A673 (cell line): ENCODE results near the gene HTRA2. TPM values are rescaled to one million over a fixed set of nuclear protein-coding genes. Genes with fewer than 3 reads are reported as not detected.

Experiments used
- BruUV-seq: library from RNA; stranded (reverse); fragments of 400-500 nt; replicated peaks from 2 replicates; lab custom pipeline; 2021; lab: Mats Ljungman, UMichigan
- CTCF ChIA-PET: fragments of 300-600 bp; sonication (Branson Sonifier 250); formaldehyde crosslinking; loops from one replicate; lab custom pipeline; 2022; ENCODE audit warnings: antibody characterized with exemption; lab: Charles Lee
- POLR2A ChIA-PET: fragments of 300-600 bp; sonication (Branson Sonifier 250); formaldehyde crosslinking; loops from one replicate; lab custom pipeline; 2022; ENCODE audit warnings: antibody characterized with exemption; ENCODE audit not compliant: low non-redundant PET; lab: Charles Lee
- DNase-seq: peaks from one replicate; pipeline ENCODE4 v3.0.0-alpha.2; 2015; ENCODE audit warnings: low spot score
- H3K27ac ChIP-seq: fragments of 200-600 bp; sonication (generic); 2 replicates; pipeline ENCODE4 v1.5.1; 2016; ENCODE audit warnings: mixed run types, low read depth, mild to moderate bottlenecking, mixed read lengths, antibody characterized with exemption, low read length; ENCODE audit not compliant: poor library complexity, severe bottlenecking
- H3K27me3 ChIP-seq: fragments of 200-600 bp; sonication (generic); replicated peaks from 2 replicates; pipeline ENCODE4 v1.6.1; 2017; ENCODE audit warnings: mixed run types, low read depth, mild to moderate bottlenecking, mixed read lengths, antibody characterized with exemption, low read length; ENCODE audit not compliant: insufficient read depth, poor library complexity
- H3K36me3 ChIP-seq: fragments of 200-600 bp; sonication (generic); 2 replicates; pipeline ENCODE4 v1.6.1; 2016; ENCODE audit warnings: mixed run types, mild to moderate bottlenecking, mixed read lengths, antibody characterized with exemption, low read length; ENCODE audit not compliant: insufficient read depth, poor library complexity, severe bottlenecking
- H3K4me1 ChIP-seq: fragments of 200-600 bp; sonication (generic); 2 replicates; pipeline ENCODE4 v1.6.1; 2017; ENCODE audit warnings: mixed run types, mild to moderate bottlenecking, mixed read lengths, antibody characterized with exemption, low read length; ENCODE audit not compliant: insufficient read depth, poor library complexity, severe bottlenecking
- H3K4me3 ChIP-seq: fragments of 200-600 bp; sonication (generic); 2 replicates; pipeline ENCODE4 v1.5.1; 2016; ENCODE audit warnings: low read depth, mixed run types, mild to moderate bottlenecking, mixed read lengths, low read length; ENCODE audit not compliant: poor library complexity, severe bottlenecking
- H3K9me3 ChIP-seq: fragments of 200-600 bp; sonication (generic); 2 replicates; pipeline ENCODE4 v1.6.1; 2016; ENCODE audit warnings: mixed run types, low read depth, mild to moderate bottlenecking, mixed read lengths, antibody characterized with exemption, low read length; ENCODE audit not compliant: poor library complexity, severe bottlenecking
- EZH2 ChIP-seq: fragments of 200-600 bp; sonication (generic); IDR thresholded peaks from 2 replicates; pipeline ENCODE4 v1.6.1; 2017; ENCODE audit warnings: borderline replicate concordance, low read depth, mild to moderate bottlenecking, mixed read lengths, antibody characterized with exemption, low read length; ENCODE audit not compliant: poor library complexity, severe bottlenecking
- intact Hi-C: fragments of 100-400 bp; cut with micrococcal nuclease; formaldehyde crosslinking; loops from one replicate; pipeline ENCODE4 v1.10.0; 2022; ENCODE audit not compliant: unreplicated experiment
- total RNA-seq: library from RNA; stranded (reverse); gene quantifications from 2 replicates; pipeline ENCODE4 v1.2.3, GENCODE V29; 2021
- TF ChIP-seq, protein P1 (sequence below): fragments of 300-800, 200-600 bp; sonication (generic); conservative IDR thresholded peaks from 2 replicates; pipeline ENCODE4 v1.5.1; 2017; ENCODE audit warnings: low read depth, mild to moderate bottlenecking, antibody characterized with exemption, low read length, moderate library complexity, mixed read lengths

The HTRA2 gene
- total RNA-seq, 1 experiment from 2014 or later: 35.1 TPM

DNA sequence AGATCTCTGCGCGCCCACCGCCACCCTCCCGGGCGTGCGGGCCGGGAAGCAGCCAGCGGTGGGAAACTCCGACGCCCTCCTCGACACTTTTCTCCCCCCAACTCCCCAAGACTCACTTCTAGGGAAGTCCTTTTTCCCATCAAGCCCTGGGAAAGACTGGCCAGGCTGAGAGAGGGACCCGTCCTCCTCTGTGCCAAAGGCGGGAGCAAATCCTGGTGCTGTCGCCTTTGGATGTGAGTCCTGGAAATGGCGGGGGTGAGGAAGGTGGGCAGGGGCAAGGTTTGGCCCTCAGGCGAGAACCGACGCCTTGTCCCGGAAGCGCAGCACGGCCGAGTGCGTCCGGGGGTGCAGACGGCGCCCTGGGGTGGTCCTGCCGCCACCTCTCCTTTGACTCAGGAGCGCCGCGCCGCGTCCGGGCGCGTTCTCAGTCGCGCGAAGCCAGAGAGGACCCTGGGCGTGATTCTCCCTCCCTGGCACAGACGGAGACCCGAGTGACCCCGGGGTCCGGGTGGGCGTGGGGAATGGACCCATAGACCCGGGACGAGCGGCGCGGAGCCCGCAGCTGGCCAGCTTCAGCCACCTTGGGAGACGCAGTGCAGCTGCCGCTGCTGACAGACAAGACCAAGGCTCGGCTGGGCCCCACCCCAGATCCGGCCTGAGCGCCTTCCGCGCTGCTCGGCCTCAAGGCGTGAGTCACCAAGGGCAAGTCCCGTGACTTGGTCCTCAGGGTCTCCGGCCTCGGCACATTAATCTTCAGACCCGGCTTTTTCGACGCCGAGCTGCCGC is 26.8 kb upstream of the HTRA2 start:
- TF ChIP-seq, protein P1, sequence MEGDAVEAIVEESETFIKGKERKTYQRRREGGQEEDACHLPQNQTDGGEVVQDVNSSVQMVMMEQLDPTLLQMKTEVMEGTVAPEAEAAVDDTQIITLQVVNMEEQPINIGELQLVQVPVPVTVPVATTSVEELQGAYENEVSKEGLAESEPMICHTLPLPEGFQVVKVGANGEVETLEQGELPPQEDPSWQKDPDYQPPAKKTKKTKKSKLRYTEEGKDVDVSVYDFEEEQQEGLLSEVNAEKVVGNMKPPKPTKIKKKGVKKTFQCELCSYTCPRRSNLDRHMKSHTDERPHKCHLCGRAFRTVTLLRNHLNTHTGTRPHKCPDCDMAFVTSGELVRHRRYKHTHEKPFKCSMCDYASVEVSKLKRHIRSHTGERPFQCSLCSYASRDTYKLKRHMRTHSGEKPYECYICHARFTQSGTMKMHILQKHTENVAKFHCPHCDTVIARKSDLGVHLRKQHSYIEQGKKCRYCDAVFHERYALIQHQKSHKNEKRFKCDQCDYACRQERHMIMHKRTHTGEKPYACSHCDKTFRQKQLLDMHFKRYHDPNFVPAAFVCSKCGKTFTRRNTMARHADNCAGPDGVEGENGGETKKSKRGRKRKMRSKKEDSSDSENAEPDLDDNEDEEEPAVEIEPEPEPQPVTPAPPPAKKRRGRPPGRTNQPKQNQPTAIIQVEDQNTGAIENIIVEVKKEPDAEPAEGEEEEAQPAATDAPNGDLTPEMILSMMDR: no peak
- POLR2A ChIA-PET: no interaction called here
- intact Hi-C loops: no loop called here

DNA sequence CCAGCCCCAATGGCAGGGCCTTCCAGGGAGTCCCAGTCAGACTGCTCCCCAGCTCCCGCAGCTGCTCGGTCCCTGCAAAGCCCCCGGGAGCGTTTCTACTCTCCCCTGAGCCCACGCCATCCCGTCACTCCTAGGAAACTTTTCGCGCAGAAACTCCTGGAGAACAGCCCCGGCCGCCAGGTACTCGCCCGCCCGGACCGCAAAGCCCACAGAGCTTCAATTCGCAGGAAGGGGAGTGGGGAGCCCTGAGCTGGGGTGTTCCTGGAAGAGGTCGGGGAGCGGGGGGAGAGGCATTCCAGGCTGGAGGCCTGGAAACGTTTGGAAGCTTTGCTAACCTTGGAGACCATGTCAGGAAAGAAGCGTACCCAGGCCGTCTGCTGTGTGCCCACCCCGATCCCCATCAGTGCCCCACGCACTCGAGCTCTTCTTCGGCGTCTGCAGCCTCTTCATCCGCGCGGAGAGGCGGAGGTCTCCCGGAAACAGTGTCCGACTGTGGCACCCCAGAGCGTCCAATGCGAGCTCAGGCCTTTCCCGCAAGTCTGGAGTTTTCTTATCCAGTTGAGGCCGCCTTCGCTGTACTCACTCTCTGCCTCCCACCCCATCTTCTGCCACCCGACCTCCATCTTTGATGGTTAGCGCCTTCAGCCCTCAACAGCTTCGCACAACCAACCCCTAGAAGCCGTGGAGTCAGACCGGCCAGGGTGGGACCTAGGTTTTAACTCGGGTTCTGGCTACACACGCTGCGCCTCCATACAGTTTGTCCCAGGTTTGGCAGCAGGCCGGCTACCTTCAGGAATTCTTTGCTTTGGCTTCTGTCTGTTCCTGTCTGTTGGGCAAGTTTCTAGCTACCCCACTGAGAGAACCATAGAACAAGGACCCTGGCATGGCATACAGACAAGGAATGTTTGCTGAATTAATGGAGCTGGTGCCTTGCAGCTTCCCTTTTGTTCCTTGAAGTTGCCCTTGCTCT is 25.9 kb upstream of the HTRA2 start:
- H3K27ac ChIP-seq: no peak overlapping the region
- ChIA-PET POLR2A (no interaction called here), CTCF (no interaction called here)
- no peak for DNase-seq
- peaks cover 14% of the 10 kb centered on the region for H3K36me3 ChIP-seq
- peaks cover 13% of the 10 kb centered on the region for H3K4me1 ChIP-seq
- intact Hi-C loops: no loop called here
- no peak overlapping the region for H3K4me3 ChIP-seq
- no peaks in the 10 kb centered on the region for H3K9me3 ChIP-seq
- TF ChIP-seq, protein P1: no peak
- TF ChIP-seq EZH2: no peak
- BruUV-seq: no TSS peak
- peaks cover 17% of the 10 kb centered on the region for H3K27me3 ChIP-seq

More for the DNA sequence above, 26.8 kb upstream of the HTRA2 start:
- Histone ChIP-seq H3K4me3 (no peak overlapping the region), H3K4me1 (peaks cover 10% of the 10 kb centered on the region), H3K36me3 (peaks cover 14% of the 10 kb centered on the region), H3K27me3 (peaks cover 26% of the 10 kb centered on the region), H3K27ac (no peak overlapping the region), H3K9me3 (no peaks in the 10 kb centered on the region)
- no peak for DNase-seq
- CTCF ChIA-PET: no interaction called here
- BruUV-seq: no TSS peak

DNA sequence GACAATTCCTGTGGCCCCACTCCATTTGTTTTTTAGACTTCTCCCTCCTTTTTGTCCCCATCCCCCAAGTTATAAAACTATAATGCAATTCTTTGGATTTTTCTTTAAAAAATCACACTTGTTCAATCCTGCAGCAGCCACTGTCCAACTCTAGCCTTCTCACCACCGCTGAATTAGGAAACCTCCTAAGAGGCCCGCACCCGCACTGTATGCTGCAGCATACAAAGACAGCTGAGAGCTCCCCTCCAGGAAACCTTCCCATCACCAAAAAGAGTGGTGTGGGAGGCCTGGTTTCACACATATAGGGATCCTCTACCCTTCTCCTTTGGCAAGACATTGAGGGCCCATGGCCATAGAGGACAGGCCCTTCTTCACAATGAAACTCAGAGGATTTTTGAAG is 25.1 kb upstream of the HTRA2 start:
- Histone ChIP-seq H3K4me3 (no peak overlapping the region), H3K9me3 (no peaks in the 10 kb centered on the region), H3K36me3 (peaks cover 14% of the 10 kb centered on the region), H3K27ac (no peak overlapping the region), H3K4me1 (peaks cover 13% of the 10 kb centered on the region), H3K27me3 (peaks cover 9% of the 10 kb centered on the region)
- ChIA-PET CTCF (no interaction called here), POLR2A (no interaction called here)
- intact Hi-C loops: no loop called here
- no peak for TF ChIP-seq EZH2
- no TSS peak for BruUV-seq
- DNase-seq: no peak
